GM21526 (cell line): ENCODE results near the gene MAP4.

Experiments used
- ATAC-seq: cut with Tn5 transposase; IDR thresholded peaks from one replicate; pipeline ENCODE4 v1.9.1; 2021; ENCODE audit warnings: moderate library complexity; ENCODE audit not compliant: unreplicated experiment, low FRiP score

MAP4 gene

GRCh38 chr3:47871389-47871788, 144.8 kb downstream of the MAP4 start:
- no peak for ATAC-seq

- ATAC-seq = no peak
Measured at GRCh38 chr3:47870702-47871260, 145.4 kb downstream of the MAP4 start.

GRCh38 chr3:47870156-47870555, 146.1 kb downstream of the MAP4 start:
- no peak for ATAC-seq

- no peak for ATAC-seq
Measured at GRCh38 chr3:47868306-47868705, 147.9 kb downstream of the MAP4 start.

GRCh38 chr3:47867451-47868044, 148.7 kb downstream of the MAP4 start:
- no peak for ATAC-seq

- no peak for ATAC-seq
Measured at GRCh38 chr3:47865192-47865591, 151.0 kb downstream of the MAP4 start.

- ATAC-seq = no peak
Measured at GRCh38 chr3:47863391-47864128, 152.7 kb downstream of the MAP4 start.

GRCh38 chr3:47859956-47860605, 156.1 kb downstream of the MAP4 start:
- no peak for ATAC-seq

- ATAC-seq = no peak
Measured at GRCh38 chr3:47857151-47857550, 159.1 kb downstream of the MAP4 start.

GRCh38 chr3:47856669-47857068, 159.5 kb downstream of the MAP4 start:
- ATAC-seq = no peak

- no peak for ATAC-seq
Measured at GRCh38 chr3:47855461-47856383, 160.5 kb downstream of the MAP4 start.

- no peak for ATAC-seq
Measured at GRCh38 chr3:47854720-47855455, 161.3 kb downstream of the MAP4 start.

GRCh38 chr3:47854267-47854666, 161.9 kb downstream of the MAP4 start:
- ATAC-seq = no peak

GRCh38 chr3:47852604-47853602, 163.3 kb downstream of the MAP4 start:
- ATAC-seq = no peak

GRCh38 chr3:47851888-47852603, 164.2 kb downstream of the MAP4 start:
- no peak for ATAC-seq

- ATAC-seq = no peak
Measured at GRCh38 chr3:47850564-47851410, 165.4 kb downstream of the MAP4 start.
